ENCODE data around the gene TMEM72. TPM values are rescaled to one million over a fixed set of nuclear protein-coding genes. Genes with fewer than 3 reads are reported as not detected.

Gene TMEM72
- total RNA-seq, 1 donor from 2014 or later = not detected

- no peak for DNase-seq (ENCODE audit: low read depth, low spot score)
Observed at GRCh38 chr10:44966816-44967509, 55.8 kb downstream of the TMEM72 start.

DNA sequence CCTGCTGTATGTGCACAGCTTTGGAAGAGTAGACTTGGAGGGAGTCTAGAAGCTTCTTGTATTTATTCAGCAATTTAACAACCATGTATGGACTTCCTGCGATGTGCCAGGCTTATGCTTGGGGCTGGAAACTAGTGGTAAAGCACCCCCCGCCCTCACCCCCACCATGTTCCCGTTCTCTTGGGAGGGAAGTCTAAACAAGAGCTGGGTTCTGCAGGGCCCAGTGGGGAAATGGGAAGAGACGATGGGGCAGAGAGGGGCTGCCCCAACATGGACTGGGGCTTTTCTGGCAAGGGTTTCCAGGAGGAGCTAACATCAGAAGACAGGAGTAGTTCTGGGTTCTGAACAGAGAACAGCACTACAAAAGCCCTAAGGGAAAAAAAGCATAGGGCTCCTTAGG, 56.5 kb downstream of the TMEM72 start:
- no peak for DNase-seq (ENCODE audit: low read depth, low spot score)

- DNase-seq (ENCODE audit: low read depth, low spot score) = no peak
Observed at GRCh38 chr10:44968091-44968490, 57.0 kb downstream of the TMEM72 start.

DNA sequence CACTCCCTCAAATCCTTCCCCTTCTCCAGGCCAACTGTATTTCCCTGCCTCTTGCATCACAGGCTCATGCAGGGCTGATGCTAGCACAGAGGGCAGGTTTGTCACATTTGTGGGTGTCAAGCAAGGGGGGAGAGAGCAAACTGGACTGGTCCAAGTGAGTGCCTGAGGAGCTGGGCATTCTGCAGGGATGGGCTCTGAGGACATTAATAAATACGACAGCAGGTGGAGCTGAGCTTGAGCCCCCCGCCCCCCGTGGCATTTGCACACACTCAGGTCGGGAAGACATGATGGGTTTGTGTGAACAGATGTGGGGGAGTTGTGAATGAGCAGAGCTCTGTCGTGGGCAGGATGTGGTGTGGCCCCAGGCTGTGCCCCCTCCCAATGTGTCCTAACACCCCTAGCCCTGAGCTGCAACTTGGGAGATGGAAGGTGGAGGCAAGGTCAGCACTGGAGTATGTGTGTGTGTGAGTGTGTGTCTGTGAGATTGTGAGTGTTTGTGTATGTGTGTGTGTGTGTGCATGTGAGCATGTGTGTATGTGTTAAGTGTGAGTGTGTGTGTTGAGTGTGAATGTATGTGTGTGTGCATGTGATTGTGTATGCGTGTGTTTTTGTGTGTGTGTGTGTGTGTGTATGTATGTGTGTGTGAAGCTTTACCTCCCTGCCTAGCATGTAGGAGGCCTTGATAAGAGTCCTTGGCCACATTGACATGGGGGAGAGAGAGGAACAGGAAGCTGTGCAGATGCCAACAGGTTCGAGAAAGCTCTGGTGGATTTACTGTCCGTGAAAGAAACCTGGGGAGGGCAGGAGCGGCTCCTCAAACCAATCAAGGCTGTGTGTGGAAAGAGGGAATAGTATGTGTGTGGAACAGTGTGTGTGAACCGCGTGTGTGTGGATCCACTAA, 57.6 kb downstream of the TMEM72 start:
- no peak for DNase-seq (ENCODE audit: low read depth, low spot score)

GRCh38 chr10:44969854-44970253, 58.7 kb downstream of the TMEM72 start:
- DNase-seq (ENCODE audit: low read depth, low spot score) = no peak

DNA sequence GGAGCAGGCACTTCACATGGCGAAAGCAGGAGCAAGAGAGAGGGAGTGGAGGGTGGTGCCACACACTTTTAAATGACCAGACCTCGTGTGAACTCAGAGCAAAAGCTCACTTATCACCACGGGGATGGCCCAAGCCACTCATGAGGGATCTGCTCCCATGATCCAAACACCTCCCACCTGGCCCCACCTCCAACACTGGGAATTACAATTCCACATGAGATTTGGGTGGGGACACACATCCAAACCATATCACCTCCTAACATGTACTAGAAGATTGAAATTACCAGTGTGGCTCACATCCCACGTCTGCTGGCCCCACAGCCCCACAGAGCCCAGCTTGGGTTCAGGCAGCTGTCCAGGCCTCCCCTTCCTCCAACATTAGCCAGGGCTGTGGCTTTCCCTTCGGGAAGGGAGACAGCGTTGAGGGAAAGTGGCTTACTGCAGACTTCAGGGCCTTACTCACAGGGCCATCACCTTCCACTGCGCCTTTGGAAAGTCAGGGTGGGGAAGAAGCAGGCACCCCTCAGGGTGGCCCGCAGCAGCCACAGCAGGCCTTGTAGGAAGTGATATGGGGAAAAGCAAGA, 59.8 kb downstream of the TMEM72 start:
- no peak for DNase-seq (ENCODE audit: low read depth, low spot score)

DNA sequence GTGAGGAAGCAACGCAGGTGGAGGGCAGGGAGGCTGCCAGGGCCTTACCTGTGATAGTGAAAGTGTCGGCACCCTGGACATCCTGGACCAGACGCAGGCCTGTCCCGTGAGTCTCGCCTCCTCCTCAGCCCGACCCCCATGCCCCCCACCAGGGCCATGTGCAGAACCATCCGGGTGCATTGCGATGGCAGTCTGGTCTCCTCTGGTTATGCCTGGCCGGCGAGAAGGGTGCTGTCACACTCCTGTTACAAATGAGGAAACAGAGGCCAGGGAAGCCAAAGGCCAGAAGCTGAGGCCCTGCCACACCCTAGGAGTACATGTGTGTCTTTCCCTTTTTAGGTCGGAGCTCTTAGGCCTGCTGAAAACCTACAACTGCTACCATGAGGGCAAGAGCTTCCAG, 60.3 kb downstream of the TMEM72 start:
- no peak for DNase-seq (ENCODE audit: low read depth, low spot score)

- no peak for DNase-seq (ENCODE audit: low read depth, low spot score)
Observed at GRCh38 chr10:44971935-44972757, 61.0 kb downstream of the TMEM72 start.

GRCh38 chr10:44972874-44973306, 61.8 kb downstream of the TMEM72 start:
- DNase-seq (ENCODE audit: low read depth, low spot score) = no peak

DNA sequence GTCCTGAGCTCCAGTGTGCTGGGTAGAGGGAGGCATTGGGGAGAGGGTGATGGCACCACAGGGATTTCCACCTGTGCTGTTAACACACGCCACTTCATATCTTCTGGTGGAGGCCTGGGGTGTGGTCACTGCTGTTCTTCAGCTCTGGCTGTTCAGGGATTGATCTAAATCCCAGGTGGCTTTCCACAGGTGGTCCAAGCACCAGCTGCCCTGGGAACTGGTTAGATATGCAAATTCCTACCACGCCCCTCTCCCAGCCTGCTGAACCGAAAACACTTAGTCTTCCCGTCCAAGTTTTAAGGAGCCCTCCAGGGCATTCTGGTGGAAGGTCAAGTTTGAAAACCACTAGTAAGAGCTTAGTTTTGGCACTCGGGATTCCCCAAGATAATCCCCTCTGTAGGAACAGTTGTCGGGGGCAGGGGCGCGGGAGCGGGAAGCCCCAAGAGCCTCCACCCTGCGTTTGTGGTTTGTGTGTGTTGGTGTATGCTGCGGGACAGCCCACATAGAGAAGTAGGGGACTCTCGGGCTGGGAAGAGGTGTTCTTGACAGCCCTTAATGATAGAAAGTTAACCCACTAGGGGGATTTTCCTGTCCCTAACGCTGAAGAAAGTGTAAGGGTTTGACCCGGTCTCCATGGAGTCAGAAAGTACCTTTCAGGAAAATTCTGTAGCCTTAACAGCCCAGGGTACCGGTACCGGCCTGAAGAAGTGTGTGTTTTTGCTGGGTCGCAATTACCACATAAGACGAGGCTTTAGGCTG, 62.4 kb downstream of the TMEM72 start:
- DNase-seq (ENCODE audit: low read depth, low spot score) = no peak

DNA sequence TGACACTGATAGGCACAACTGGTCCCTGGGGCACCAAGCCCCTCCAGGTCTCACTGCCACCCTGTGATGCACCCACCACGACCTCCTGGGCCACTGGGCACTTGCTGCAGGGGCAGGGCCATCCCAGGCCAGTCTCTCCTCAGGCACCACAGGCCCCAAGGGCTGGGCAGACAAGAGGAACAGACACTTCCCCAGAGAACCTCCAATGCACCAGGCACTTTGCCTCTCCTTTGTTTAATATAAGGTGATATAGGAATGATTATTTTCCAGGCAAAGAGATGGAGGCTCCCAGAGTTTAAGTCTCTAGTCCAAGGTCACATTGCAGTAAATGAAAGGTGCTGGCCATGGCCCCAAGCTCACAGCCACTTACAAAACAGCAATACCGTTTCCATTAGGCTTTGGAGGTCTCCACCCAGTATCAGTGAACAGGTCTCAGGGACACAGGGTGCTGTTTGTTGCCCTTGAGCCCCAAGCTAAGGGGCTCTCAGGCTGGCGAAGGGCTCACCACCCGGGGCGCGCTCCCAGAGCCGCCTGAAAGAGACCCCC, 63.0 kb downstream of the TMEM72 start:
- DNase-seq (ENCODE audit: low read depth, low spot score) = no peak

GRCh38 chr10:44974628-44975430, 63.7 kb downstream of the TMEM72 start:
- no peak for DNase-seq (ENCODE audit: low read depth, low spot score)

GRCh38 chr10:44975431-44976331, 64.5 kb downstream of the TMEM72 start:
- no peak for DNase-seq (ENCODE audit: low read depth, low spot score)

- DNase-seq (ENCODE audit: low read depth, low spot score) = no peak
Observed at GRCh38 chr10:44976352-44977198, 65.4 kb downstream of the TMEM72 start.

DNA sequence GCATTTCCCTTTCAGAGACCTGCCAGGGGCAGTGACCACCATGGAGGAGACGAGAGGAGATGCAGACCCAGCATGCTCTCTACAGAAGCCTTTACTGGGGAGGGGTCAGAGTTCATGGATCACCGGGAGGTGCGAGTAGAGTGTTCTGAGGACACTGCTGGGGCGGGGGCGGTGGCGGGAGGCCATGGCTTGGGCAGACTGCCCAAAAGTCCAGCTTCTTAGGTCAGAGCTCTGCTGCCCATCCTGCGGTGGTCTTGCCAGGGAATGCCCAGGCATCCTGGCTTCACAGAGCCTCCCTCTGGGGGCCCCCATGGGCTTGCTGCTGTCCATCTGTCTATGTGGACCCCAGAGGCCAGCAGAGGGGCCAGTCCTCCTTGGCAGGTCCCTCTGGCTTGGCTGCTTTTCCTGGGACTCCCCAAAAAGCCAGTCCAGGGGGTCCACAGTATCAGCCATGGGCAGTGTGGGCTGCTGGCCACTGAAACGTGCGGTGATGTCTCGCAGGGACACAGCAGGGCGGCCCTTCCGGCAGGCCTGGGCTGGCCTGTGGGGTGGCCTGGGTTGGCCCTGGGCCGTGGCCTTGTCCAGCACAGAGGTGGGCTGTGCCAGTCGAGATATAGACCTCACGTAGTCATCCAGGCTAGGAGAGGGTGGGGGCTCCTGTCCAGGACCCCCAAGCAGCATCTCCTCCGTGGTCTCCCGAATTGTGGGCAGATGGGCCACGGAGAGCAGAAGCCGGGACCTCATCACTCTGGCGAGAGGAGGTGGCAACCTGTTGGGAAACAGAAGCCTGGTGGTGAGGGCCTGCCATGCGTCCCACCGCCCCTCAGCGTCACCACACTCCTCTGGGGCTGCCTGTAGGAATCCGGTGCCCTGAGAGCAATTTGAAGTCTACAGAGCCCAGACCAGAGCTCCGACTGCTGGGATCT, 66.4 kb downstream of the TMEM72 start:
- no peak for DNase-seq (ENCODE audit: low read depth, low spot score)

DNA sequence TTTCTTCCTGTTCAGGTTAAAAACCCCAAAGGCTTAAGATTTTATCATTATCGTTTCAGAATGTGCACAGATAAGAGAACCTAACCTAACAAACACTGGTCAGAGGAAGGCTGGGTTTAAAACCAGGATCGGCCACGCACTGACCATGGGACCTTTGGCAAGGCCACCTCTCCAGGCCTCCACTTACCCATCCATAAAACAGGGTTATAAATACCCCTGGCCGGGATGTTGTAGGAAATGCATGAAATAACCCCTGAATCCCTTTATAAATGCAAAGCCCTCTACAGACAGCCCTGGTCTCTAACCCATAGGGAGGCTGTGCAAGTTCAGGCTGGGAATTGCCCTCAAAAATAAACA, 67.1 kb downstream of the TMEM72 start:
- DNase-seq (ENCODE audit: low read depth, low spot score) = no peak

Data from pulmonary artery endothelial cell (primary cell).